HG03060 (cell line): ENCODE measurements around the gene DPP10.
"Not testable (repeated sequence)": the region's sequence is repeated elsewhere in the genome, so short reads cannot be mapped to it uniquely, and the experiment has no call there.

Experiments
- ATAC-seq: cut with Tn5 transposase; IDR thresholded peaks from one replicate; pipeline ENCODE4 v1.9.1; 2021; ENCODE audit warnings: low read depth, moderate number of reproducible peaks; ENCODE audit not compliant: unreplicated experiment

Gene DPP10

GRCh38 chr2:114499101-114499500 is 56.7 kb downstream of the DPP10 start:
- ATAC-seq, result no peak

GRCh38 chr2:114507744-114508143 is 65.3 kb downstream of the DPP10 start:
- ATAC-seq, result no peak

GRCh38 chr2:114515882-114516281 is 73.4 kb downstream of the DPP10 start:
- no peak for ATAC-seq

- no peak for ATAC-seq
Observed at GRCh38 chr2:114517580-114517979, 75.1 kb downstream of the DPP10 start.

GRCh38 chr2:114518738-114519137 is 76.3 kb downstream of the DPP10 start:
- no peak for ATAC-seq

GRCh38 chr2:114522612-114523011 is 80.2 kb downstream of the DPP10 start:
- not testable (repeated sequence) for ATAC-seq

- ATAC-seq, result no peak
Observed at GRCh38 chr2:114525955-114526354, 83.5 kb downstream of the DPP10 start.

GRCh38 chr2:114526841-114527240 is 84.4 kb downstream of the DPP10 start:
- no peak for ATAC-seq

GRCh38 chr2:114527330-114527983 is 85.0 kb downstream of the DPP10 start:
- ATAC-seq, result no peak

- ATAC-seq, result no peak
Observed at GRCh38 chr2:114534116-114535084, 92.0 kb downstream of the DPP10 start.

- ATAC-seq, result no peak
Observed at GRCh38 chr2:114537777-114538176, 95.3 kb downstream of the DPP10 start.

GRCh38 chr2:114542695-114543094 is 100.3 kb downstream of the DPP10 start:
- no peak for ATAC-seq

GRCh38 chr2:114543236-114543766 is 100.9 kb downstream of the DPP10 start:
- ATAC-seq, result no peak

GRCh38 chr2:114545052-114545451 is 102.6 kb downstream of the DPP10 start:
- ATAC-seq, result no peak

- ATAC-seq, result no peak
Observed at GRCh38 chr2:114546531-114546930, 104.1 kb downstream of the DPP10 start.

GRCh38 chr2:114548151-114548550 is 105.7 kb downstream of the DPP10 start:
- no peak for ATAC-seq

GRCh38 chr2:114550364-114550763 is 107.9 kb downstream of the DPP10 start:
- ATAC-seq, result no peak

- ATAC-seq, result no peak
Observed at GRCh38 chr2:114550895-114551793, 108.7 kb downstream of the DPP10 start.

GRCh38 chr2:114553027-114553426 is 110.6 kb downstream of the DPP10 start:
- no peak for ATAC-seq

- no peak for ATAC-seq
Observed at GRCh38 chr2:114569166-114569565, 126.7 kb downstream of the DPP10 start.
